GM19025 (cell line): ENCODE data around the gene KAT5.
A peak's percentile ranks its signal among the peaks of the same experiment; 100 is the strongest.
"Not testable (repeated sequence)": the region's sequence is repeated elsewhere in the genome, so short reads cannot be mapped to it uniquely, and the experiment has no call there.

Source experiments
- ATAC-seq: cut with Tn5 transposase; IDR thresholded peaks from one replicate; pipeline ENCODE4 v1.9.1; 2021; ENCODE audit warnings: mild to moderate bottlenecking, low read depth, moderate library complexity; ENCODE audit not compliant: unreplicated experiment

Gene KAT5

DNA sequence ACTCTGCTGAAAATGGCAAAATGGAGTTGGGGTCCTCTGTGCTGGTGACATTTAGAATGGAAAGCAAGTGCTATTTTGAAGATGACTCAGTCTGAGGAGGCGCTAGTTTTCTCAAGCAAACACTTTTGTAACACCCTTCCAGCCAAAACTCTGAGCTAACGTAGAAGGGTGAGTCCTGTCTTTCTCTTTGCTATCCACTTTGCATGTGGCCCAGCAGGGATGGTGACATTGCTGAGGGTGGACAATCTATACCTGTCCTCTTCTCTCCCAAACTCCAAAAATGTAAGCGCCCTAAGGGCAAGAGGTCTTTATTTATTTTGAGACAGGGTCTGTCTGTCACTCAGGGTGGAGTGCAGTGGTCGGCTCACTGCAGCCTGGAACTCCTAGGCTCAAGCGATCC, 3.6 kb upstream of the KAT5 start:
- no peak for ATAC-seq

DNA sequence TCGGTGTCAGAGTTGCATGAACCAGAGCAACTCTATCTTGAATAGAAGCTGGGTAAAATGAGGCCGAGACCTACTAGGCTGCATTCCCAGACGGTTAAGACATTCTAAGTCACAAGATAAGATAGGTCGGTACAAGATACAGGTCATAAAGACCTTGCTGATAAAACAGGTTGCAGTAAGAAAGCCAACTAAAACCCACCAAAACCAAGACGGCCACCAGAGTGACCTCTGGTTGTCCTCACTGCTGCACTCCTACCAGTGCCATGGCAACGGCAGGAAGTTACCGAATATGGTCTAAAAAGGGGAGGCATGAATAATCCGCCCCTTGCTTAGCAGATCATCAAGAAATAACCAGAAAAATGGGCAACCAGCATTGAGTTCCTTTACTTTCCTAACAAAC, 2.4 kb upstream of the KAT5 start:
- no peak for ATAC-seq

DNA sequence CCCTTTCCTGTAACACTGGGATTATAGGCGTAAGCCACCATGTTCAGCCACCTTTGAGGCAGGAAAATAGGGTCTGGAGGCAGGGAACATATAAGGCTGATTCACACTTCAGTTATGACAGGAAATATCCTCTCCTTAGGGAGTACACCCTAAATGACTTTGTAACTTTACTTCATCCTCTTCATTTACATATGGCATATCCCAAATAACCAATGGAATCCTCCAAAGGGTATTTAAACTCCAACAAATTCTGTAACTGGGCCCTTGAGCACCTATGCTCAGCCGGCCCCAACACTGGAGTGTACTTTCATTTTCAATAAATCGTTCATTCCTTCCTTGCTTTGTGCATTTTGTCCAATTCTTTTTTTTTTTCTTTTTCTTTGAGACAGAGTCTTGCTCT, 1.6 kb upstream of the KAT5 start:
- ATAC-seq, result no peak

DNA sequence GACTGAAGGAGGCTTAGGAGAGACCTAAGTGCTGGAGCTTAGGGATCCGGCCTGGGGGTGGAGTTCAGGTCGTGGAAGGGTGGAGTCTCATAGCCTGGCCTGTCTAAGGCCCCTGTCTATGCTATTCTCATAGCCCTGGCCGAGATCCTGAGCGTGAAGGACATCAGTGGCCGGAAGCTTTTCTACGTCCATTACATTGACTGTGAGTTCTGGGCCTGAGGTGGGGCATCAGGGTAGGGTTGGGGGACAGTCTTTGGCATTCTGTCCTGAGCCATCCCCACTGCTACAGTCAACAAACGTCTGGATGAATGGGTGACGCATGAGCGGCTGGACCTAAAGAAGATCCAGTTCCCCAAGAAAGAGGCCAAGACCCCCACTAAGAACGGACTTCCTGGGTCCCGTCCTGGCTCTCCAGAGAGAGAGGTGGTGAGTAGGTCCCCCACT, 603 bp downstream of the KAT5 start:
- ATAC-seq, result peak; percentile 27

DNA sequence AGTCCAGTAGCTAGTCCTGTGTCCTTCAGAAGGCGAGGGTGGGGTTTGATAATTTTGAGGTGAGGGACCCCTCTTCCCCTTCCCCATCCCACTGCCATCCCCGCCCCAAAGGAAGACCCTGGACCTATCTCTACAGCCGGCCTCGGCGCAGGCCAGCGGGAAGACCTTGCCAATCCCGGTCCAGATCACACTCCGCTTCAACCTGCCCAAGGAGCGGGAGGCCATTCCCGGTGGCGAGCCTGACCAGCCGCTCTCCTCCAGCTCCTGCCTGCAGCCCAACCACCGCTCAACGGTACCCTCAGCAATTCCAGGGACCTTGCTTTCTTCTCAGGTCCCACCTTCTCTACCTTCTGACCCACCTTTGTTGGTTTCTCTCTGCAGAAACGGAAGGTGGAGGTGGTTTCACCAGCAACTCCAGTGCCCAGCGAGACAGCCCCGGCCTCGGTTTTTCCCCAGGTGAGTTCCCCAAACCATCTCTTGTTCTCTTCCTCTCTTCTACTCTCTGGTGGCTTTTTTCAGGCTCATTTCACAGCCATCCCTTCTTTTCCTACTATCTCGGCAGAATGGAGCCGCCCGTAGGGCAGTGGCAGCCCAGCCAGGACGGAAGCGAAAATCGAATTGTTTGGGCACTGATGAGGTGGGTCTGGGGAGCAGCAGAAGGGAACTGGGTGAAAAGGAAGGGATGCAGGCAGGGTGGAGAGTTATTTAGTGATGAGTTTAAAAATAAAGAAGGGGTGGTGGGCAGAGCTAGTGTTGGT, 1.3 kb downstream of the KAT5 start:
- ATAC-seq, result no peak

DNA sequence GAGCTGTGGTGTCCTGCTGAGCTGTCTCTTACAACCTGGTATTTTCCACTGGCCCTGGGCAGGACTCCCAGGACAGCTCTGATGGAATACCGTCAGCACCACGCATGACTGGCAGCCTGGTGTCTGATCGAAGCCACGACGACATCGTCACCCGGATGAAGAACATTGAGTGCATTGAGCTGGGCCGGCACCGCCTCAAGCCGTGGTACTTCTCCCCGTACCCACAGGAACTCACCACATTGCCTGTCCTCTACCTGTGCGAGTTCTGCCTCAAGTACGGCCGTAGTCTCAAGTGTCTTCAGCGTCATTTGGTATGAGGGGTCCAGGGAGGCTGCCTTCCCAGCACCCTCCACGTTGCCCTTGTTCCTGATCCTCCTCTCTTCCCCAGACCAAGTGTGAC, 2.4 kb downstream of the KAT5 start:
- no peak for ATAC-seq

DNA sequence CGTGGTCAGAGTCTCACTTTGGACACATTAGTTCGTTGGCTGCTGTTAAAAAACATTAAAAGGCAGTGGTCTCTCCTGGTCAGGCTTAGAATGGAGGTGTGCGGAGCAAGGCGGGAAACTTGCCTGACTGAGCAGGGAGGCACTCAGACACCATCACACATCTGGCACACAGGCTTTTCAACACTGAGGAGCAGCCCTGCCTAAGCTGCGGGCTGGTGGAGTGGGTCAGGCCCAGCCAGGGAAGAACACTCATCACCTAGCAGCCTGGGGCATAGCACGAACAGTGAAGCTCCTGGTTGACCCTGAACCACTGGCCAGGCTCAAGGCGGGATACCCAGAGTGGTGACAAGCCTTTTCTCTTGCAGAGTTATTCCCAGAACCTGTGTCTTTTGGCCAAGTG, 4.2 kb downstream of the KAT5 start:
- no peak for ATAC-seq

DNA sequence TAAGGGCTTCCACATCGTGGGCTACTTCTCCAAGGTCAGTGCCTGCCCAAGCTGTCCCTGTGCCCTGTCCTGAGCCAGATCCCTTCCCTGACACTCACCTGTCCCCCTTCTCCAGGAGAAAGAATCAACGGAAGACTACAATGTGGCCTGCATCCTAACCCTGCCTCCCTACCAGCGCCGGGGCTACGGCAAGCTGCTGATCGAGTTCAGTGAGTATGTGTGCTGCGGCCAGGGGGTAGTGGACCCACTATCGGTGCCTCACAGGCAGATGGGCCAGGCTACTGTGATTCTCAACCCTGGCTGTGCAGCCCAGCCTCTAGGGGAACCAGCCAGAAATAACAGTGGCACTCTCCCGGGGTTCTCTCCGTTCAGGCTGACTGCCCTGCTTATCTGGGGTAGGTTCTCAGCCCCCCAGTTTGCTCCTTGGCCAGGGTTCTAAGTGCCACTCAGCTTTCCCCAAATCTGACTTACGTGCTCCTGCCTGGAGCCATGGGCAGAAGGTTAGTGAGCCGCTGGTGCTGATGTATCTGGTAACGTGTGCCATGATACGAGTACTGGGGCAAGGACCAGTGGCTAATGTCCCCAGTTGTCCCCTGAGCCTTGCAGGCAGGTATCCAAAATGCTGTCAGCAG, 4.8 kb downstream of the KAT5 start:
- ATAC-seq, result no peak

DNA sequence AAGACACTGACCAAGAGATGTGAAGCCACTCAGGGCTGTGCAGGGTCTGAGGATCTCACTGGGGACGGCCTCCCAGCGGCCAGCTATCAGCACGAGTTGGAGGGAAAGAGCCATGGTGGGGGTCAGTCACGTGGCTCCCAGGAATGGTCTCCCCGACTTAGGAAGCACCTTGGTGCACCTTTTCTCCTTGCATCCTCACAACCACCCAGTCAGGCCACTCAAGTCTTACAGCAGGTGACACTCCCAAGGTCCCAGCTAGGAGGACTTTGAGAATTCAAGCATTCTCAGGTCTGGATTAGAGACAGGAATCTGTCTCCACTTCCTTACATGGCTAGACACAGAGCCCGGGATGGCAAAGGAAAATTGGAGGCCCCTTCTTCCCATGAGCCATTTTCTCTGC, 5.9 kb downstream of the KAT5 start:
- no peak for ATAC-seq

DNA sequence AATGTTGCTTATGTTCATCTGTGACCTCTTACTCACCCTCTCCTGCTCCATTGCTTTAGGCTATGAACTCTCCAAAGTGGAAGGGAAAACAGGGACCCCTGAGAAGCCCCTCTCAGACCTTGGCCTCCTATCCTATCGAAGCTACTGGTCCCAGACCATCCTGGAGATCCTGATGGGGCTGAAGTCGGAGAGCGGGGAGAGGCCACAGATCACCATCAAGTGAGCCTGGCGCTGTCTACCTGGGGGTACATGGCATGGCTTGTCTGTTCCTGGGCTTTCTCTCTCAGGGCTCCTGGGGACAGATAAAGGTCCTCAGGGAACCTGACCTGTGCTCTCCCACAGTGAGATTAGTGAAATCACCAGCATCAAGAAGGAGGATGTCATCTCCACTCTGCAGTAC, 6.5 kb downstream of the KAT5 start:
- ATAC-seq, result no peak

DNA sequence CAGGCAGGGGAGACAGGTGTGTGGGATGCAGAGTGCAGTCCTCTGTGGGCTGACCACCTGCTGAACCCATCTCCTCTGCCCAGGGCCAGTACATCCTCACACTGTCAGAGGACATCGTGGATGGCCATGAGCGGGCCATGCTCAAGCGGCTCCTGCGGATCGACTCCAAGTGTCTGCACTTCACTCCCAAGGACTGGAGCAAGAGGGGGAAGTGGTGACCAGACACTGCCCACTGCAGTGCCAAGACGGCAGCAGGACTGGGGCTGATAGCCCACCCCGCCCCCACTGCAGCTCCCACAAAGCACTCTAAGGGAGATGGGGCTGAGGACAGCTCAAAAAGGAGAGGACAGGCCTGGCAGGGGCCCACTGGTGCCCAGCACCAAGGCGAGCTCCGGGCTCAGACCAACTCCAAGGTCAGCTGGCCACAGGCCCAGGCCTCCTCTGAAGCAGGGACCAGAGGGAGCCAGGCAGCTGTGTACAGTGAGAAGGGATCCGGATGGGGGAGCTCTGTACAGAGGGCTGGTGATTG, 7.0 kb downstream of the KAT5 start:
- ATAC-seq, result no peak

DNA sequence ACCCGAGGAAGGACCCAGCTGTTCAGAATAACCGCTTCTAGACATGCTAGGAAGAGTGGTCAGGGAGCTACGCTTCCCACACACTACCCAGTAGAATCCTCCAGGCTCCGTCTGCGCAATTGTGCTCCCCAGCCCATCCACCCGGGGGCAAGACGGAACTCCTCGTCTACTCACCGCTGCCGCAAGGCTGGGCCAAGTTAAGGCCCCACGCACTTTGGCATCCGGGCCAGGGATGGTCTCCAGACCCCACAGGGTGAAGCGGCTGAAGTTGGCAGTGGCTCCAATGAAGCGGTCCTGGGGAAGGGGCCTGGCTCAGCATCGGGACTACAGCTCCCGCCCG, 7.8 kb downstream of the KAT5 start:
- ATAC-seq, result peak; percentile 2

DNA sequence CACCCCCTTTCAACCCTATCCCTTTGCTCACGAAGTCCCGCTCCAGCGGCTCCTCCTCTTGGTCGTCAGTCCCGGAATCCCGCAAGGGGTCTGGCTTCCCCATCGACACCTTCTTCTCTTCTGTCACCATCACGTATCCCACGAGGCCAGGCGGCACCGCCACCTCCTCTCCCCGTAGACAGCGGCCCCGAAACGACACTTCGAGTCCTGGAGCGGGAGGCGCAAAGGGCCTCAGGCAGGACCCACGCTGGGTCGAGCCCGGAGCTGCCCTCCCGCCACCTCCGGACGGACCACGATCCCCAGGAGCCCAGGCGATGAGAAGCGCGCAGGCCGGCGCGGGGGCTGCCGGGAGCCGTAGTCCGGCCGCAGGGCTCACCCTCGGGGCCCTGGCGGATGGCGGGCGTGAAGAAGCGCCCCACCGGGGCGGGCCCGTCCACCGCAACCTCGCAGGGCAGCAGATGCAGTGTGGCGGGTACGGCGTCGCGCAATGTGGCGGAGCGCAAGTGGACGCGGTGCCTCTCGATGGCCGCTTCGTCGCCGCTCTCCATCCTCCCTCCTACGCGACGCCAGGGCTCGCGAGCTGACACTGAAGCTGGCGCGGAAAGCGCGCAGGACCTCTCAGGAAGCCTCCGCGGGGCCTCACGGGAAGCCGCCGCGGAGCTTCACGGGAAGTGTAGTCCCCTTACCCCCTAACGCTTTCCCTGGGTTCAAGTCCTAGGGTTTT, 8.3 kb downstream of the KAT5 start, which contains the start of gene RNASEH2C:
RNASEH2C (minus strand) TSS at position 588 of the 724 bp plus-strand sequence; CDS start at position 548, 40 bp downstream.
- ATAC-seq, result peak; percentile 80

DNA sequence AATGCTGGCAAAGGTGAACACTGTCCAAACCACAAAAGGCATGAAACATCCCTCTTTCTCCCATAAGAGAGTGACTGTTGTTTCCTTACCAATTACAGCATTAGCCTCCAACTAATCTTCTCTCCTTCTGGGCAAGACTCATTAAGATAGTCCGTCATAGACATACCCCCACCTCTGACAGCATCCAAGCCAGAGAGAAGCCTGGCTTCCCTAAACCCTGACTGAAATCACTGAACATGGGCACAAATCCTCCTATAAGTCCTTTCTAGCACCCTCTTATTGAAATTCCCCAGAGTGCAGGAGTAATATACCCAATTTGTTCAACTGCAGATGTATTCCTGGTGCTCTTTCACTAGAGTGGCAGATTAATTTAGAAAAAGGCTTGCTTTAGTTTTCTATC, 10.2 kb downstream of the KAT5 start:
- no peak for ATAC-seq

DNA sequence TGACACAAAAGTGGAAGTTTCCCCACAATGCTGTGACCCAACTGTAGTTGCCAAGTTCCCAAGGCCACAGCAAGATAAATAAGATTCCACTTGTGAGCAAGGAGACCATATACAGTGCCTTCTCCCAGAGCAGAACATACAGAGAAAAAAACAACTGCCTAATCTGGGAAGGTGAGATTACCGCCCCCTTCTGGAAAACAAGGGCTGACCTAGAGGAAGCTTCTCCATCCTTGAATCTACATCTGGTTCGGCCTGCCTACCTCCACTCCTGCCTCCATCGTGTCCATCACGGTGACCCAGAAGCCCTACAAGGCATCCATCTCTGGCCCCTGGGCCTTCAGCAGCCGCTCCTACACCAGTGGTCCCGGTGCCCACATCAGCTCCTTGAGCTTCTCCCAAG, 14.6 kb downstream of the KAT5 start:
- no peak for ATAC-seq

DNA sequence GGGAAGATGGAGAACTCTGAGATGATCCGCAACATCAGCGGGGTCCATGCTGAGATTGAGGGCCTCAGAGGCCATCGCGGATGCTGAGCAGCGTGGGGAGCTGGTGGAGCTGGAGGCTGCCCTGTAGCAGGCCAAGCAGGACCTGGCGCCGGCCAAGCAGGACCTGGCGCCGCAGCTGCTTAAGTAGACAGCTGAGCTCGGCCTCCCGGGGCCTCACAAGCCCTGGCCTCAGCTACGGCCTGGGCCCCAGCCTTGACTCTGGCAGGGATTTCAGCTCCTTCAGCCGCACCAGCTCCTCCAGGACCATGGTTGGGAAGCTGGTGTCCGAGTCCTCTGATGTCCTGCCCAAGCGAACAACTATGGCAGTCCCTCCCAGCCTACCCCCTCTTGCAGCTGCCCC, 15.8 kb downstream of the KAT5 start:
- ATAC-seq, result no peak

DNA sequence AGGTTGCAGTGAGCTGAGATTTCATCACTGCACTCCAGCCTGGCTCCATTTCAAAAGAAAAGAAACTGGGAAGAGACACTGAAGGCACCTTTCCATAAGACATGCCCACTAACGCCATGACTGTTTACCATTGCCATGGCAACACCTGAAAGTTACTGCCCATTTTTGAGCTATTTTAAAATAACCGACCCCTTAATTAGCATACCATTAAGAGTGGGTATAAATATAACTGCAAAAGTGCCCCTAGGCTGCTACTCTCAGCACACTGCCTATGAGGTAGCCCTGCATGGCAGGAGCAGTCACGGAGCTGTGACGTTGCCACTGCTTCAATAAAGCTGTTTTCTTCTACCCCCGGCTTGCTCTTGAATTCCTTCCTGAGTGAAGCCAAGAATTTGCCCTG, 18.4 kb downstream of the KAT5 start:
- no peak for ATAC-seq

DNA sequence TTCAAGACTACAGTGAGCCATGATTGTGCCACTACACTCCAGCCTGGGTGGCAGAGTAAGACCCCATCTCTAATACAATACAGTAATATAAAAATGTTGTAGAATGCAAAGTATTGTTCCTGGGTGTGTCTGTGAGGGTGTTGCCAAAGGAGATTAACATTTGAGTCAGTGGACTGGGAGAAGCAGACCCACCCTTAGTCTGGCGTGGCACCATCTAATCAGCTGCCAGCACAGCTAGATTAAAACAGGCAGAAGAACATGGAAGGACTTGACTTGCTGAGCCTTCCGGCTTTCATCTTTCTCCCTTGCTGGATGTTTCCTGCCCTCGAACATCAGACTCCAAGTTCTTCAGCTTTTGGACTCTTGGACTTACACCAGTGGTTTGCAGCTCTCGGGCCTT, 23.1 kb downstream of the KAT5 start:
- ATAC-seq, result not testable (repeated sequence)

DNA sequence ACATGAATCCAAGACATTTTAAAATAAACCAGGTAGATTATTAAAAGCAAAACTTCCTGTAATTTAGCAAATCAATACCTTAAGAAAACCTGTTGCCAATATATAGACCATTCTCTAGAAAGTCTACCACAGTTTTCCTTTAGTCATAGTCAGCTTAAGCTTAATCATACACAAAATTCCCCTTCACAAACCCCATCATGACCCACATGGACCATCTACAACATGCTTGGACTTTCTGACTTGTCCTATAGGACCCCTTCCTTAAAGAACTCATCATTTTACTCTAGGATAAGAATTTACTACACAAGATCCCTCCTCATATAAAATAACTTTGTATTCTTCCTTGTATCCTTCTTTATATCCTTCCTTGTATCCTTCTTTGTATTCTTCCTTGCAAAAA, 24.8 kb downstream of the KAT5 start:
- no peak for ATAC-seq

DNA sequence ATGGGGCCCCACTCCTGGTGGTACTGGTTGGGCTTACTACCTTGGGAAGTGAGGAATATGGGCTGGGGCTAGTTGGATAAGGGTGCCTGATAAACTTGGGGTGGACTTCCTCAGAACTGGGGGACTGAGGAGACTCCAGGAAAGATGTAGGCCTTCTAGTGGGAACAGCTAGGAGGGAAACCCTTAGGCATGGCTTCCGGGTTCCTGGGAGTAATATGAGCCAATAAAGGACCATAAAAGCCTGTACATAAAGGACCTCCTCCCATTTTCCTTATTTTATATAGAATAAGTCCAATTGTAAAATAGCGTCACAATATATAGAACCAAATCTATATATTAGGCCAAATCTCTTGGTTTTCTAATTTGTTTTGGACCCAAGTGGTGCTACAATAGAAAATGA, 27.0 kb downstream of the KAT5 start:
- no peak for ATAC-seq

DNA sequence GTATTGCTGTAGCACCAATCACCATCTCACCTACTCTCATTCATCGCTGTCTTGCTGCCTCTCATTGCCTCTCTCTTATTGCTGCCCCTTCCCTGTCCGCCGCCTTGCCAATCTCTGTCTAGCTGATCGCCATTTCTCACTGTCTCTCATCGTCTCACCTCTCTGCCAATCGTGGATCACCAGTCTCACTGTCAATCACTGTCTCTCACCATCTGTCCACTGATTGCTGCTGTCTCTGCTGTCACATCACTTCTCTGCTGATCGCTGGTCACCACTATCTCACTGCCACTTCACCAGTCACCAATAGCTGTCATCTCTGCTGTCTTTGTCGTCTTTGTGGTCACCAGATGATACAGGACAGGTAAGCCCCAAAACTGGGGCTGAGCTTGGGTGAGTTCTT, 29.1 kb downstream of the KAT5 start:
- ATAC-seq, result no peak
